Measurements from ENCODE around the gene GPRC5C. TPM values are rescaled to one million over a fixed set of nuclear protein-coding genes. Genes with fewer than 3 reads are reported as not detected.

The GPRC5C gene
- total RNA-seq, 1 donor from 2014 or later, result 29.1 TPM

GRCh38 chr17:74426551-74427047 is 5.3 kb upstream of the GPRC5C start:
- no peak for TF ChIP-seq CTCF (IDR thresholded peaks at IDR 0.05)
- intact Hi-C loops (cut with DNase I), result no loop called here
- no peaks in the 10 kb centered on the region for H3K27me3 ChIP-seq
- peak overlapping the region; percentile 55 to 99 for H3K27ac ChIP-seq
- no peaks in the 10 kb centered on the region for H3K9me3 ChIP-seq
- peaks cover 9 to 29% of the 10 kb centered on the region in 2 donors for H3K4me1 ChIP-seq
- no peaks in the 10 kb centered on the region for H3K36me3 ChIP-seq
- no peak overlapping the region for H3K4me3 ChIP-seq
- no peak for DNase-seq (ENCODE audit: low spot score in 2 of 2)

- H3K27me3 ChIP-seq, result no peaks in the 10 kb centered on the region
- no peak overlapping the region for H3K4me3 ChIP-seq
- no peaks in the 10 kb centered on the region for H3K36me3 ChIP-seq
- peak overlapping the region; percentile 55 to 99 for H3K27ac ChIP-seq
- no peak for TF ChIP-seq CTCF (IDR thresholded peaks at IDR 0.05)
- H3K9me3 ChIP-seq, result no peaks in the 10 kb centered on the region
- intact Hi-C loops (cut with DNase I), result no loop called here
- no peak for DNase-seq (ENCODE audit: low spot score in 2 of 2)
- peaks cover 9 to 31% of the 10 kb centered on the region in 2 donors for H3K4me1 ChIP-seq
Observed at GRCh38 chr17:74427048-74427762, 4.7 kb upstream of the GPRC5C start.

GRCh38 chr17:74427763-74428153 is 4.1 kb upstream of the GPRC5C start:
- peak overlapping the region; percentile 55 to 99 for H3K27ac ChIP-seq
- peaks cover 9 to 31% of the 10 kb centered on the region in 2 donors for H3K4me1 ChIP-seq
- no peak for TF ChIP-seq CTCF (IDR thresholded peaks at IDR 0.05)
- intact Hi-C loops (cut with DNase I), result no loop called here
- no peak for DNase-seq (ENCODE audit: low spot score in 2 of 2)
- H3K27me3 ChIP-seq, result no peaks in the 10 kb centered on the region
- no peaks in the 10 kb centered on the region for H3K36me3 ChIP-seq
- H3K9me3 ChIP-seq, result no peaks in the 10 kb centered on the region
- no peak overlapping the region for H3K4me3 ChIP-seq

GRCh38 chr17:74429604-74430384 is 2.1 kb upstream of the GPRC5C start:
- Histone ChIP-seq H3K36me3 (no peaks in the 10 kb centered on the region), H3K27ac (peak overlapping the region; percentile 97 to 99), H3K27me3 (no peaks in the 10 kb centered on the region), H3K4me1 (peaks cover 9 to 38% of the 10 kb centered on the region in 2 donors), H3K4me3 (peak overlapping the region; percentile 68 to 95), H3K9me3 (no peaks in the 10 kb centered on the region)
- TF ChIP-seq CTCF (IDR thresholded peaks at IDR 0.05), result no peak
- no peak for DNase-seq (ENCODE audit: low spot score in 2 of 2)
- intact Hi-C loops (cut with DNase I), result loop anchor here (1.0 to 5.0 kb wide), 5 partner anchors 17 to 1137 kb away; partner anchors contain the start of gene FDXR

- peaks cover 9 to 39% of the 10 kb centered on the region in 2 donors for H3K4me1 ChIP-seq
Observed at GRCh38 chr17:74430385-74430705, 1.5 kb upstream of the GPRC5C start.

More at GRCh38 chr17:74430385-74430705, 1.5 kb upstream of the GPRC5C start:
- TF ChIP-seq CTCF (IDR thresholded peaks at IDR 0.05), result no peak
- Histone ChIP-seq H3K27ac (peak overlapping the region; percentile 97 to 99), H3K36me3 (no peaks in the 10 kb centered on the region), H3K4me3 (peak overlapping the region; percentile 68 to 95), H3K9me3 (no peaks in the 10 kb centered on the region), H3K27me3 (no peaks in the 10 kb centered on the region)
- peak in 1 of 2 donors; percentile 68 for DNase-seq (ENCODE audit: low spot score in 2 of 2)
- intact Hi-C loops (cut with DNase I), result loop anchor here (1.0 to 5.0 kb wide), 5 partner anchors 16 to 1138 kb away; partner anchors contain the start of gene FDXR
